CD4-positive, alpha-beta T cell treated with Interleukin-17A for 4 hours (primary cell): ENCODE measurements around the gene KRTAP10-11.
"Not testable (repeated sequence)": the region's sequence is repeated elsewhere in the genome, so short reads cannot be mapped to it uniquely, and the experiment has no call there.

Experiments used
- DNase-seq: peaks from one replicate; pipeline ENCODE4 v3.0.0-alpha.2; 2020; ENCODE audit warnings: mixed read lengths

KRTAP10-11 gene

GRCh38 chr21:44646366-44647221 is at the start of gene KRTAP10-11:
TSS of gene KRTAP10-11 (plus strand) at chr21:44646414. CDS start at chr21:44646459, 45 bp downstream.
- not testable (repeated sequence) for DNase-seq

- no peak for DNase-seq
These were observed 48.2 kb upstream of the KRTAP10-11 start for GRCh38 chr21:44598061-44598460.

GRCh38 chr21:44599264-44600029 is 46.8 kb upstream of the KRTAP10-11 start:
- DNase-seq = no peak

- DNase-seq = not testable (repeated sequence)
These were observed 45.9 kb upstream of the KRTAP10-11 start, which contains the start of gene KRTAP10-7 for GRCh38 chr21:44600118-44600978. TSS of gene KRTAP10-7 (plus strand) at chr21:44600597. CDS start at chr21:44600622, 25 bp downstream.

GRCh38 chr21:44601091-44601490 is 45.1 kb upstream of the KRTAP10-11 start:
- not testable (repeated sequence) for DNase-seq

- DNase-seq = no peak
These were observed 44.4 kb upstream of the KRTAP10-11 start for GRCh38 chr21:44601596-44602462.

- DNase-seq = no peak
These were observed 43.8 kb upstream of the KRTAP10-11 start for GRCh38 chr21:44602463-44602850.

- DNase-seq = no peak
These were observed 42.9 kb upstream of the KRTAP10-11 start for GRCh38 chr21:44603109-44603875.

- no peak for DNase-seq
These were observed 42.3 kb upstream of the KRTAP10-11 start for GRCh38 chr21:44603911-44604310.

- DNase-seq = no peak
These were observed 39.7 kb upstream of the KRTAP10-11 start for GRCh38 chr21:44606495-44606894.

GRCh38 chr21:44609193-44609592 is 37.0 kb upstream of the KRTAP10-11 start:
- DNase-seq = no peak

GRCh38 chr21:44610157-44610843 is 35.9 kb upstream of the KRTAP10-11 start:
- DNase-seq = not testable (repeated sequence)

- no peak for DNase-seq
These were observed 34.7 kb upstream of the KRTAP10-11 start for GRCh38 chr21:44611551-44611950.

GRCh38 chr21:44612029-44612486 is 34.2 kb upstream of the KRTAP10-11 start, which contains the start of gene KRTAP10-8:
TSS of gene KRTAP10-8 (plus strand) at chr21:44612079. CDS start at chr21:44612101, 22 bp downstream.
- DNase-seq = no peak

- no peak for DNase-seq
These were observed 33.5 kb upstream of the KRTAP10-11 start for GRCh38 chr21:44612669-44613229.

- no peak for DNase-seq
These were observed 32.6 kb upstream of the KRTAP10-11 start for GRCh38 chr21:44613386-44614155.

GRCh38 chr21:44614161-44614631 is 32.0 kb upstream of the KRTAP10-11 start:
- no peak for DNase-seq

- DNase-seq = no peak
These were observed 31.2 kb upstream of the KRTAP10-11 start for GRCh38 chr21:44614961-44615391.

GRCh38 chr21:44615466-44615865 is 30.7 kb upstream of the KRTAP10-11 start:
- no peak for DNase-seq
